ENCODE measurements around the gene MPRIP.
A peak's percentile ranks its signal among the peaks of the same experiment; 100 is the strongest.

Gene MPRIP

DNA sequence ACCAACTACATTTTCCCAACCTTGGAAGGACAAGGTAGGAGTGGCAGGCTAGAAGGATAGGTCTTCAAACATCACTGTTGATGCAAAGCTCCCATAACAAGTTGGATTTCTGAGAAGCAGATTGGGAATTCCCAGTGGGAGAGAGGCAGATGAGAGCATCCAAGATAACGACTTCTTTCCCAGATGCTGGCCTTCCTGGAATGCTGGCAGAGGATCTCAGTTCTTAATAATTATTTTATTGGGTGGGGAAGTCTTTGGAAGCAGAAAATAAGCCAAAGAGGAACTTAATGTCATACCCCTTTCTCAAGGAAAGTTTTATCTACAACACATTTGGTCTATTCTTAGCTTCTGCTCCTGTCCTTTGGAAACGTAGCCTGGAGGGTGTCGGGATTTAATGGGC is 64.5 kb downstream of the MPRIP start:
- no peak for DNase-seq (ENCODE audit: low read depth in 2 of 3, low spot score in 2 of 3)

GRCh38 chr17:17107281-17107680 is 65.0 kb downstream of the MPRIP start:
- DNase-seq (ENCODE audit: low read depth in 2 of 3, low spot score in 2 of 3), result no peak

GRCh38 chr17:17107891-17108431 is 65.7 kb downstream of the MPRIP start:
- DNase-seq (ENCODE audit: low read depth in 2 of 3, low spot score in 2 of 3), result no peak

DNA sequence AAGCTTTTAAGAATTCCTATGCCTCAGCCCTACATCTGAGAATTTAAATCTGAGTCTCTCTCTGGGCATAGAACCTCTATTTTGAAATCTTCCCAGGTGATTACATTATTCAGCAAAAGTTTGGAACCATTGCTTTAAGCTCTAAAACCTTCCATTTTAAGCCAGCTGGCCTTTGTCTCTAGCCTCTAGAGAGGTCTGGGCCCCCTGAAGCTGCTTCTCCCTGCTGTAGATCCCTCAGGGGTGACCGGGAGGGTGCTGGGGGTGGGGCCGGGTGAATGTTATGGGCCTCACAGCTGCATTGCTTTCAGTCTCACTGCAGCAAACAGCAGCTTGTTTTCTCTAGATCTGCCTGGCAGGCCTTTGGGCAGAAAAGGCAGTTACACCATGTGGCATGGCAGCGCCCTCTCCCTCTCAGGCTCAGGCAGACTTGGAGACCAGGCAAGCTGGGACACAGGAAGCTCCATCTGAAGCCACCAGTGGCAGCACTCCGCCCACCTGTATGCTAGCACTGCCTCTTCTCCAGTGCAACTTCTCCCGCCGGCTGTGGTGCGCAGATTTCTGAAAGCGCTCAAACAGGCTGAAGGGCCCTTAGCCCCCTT is 66.3 kb downstream of the MPRIP start:
- no peak for DNase-seq (ENCODE audit: low read depth in 2 of 3, low spot score in 2 of 3)

- no peak for DNase-seq (ENCODE audit: low read depth in 2 of 3, low spot score in 2 of 3)
Measured at GRCh38 chr17:17109256-17109655, 67.0 kb downstream of the MPRIP start.

GRCh38 chr17:17109907-17110306 is 67.7 kb downstream of the MPRIP start:
- DNase-seq (ENCODE audit: low read depth in 2 of 3, low spot score in 2 of 3), result no peak

- no peak for DNase-seq (ENCODE audit: low read depth in 2 of 3, low spot score in 2 of 3)
Measured at GRCh38 chr17:17110520-17110919, 68.3 kb downstream of the MPRIP start.

- DNase-seq (ENCODE audit: low read depth in 2 of 3, low spot score in 2 of 3), result no peak
Measured at GRCh38 chr17:17111401-17112393, 69.4 kb downstream of the MPRIP start.

GRCh38 chr17:17112628-17113200 is 70.5 kb downstream of the MPRIP start:
- no peak for DNase-seq (ENCODE audit: low read depth in 2 of 3, low spot score in 2 of 3)

GRCh38 chr17:17114592-17115225 is 72.5 kb downstream of the MPRIP start:
- DNase-seq (ENCODE audit: low read depth in 2 of 3, low spot score in 2 of 3), result no peak

DNA sequence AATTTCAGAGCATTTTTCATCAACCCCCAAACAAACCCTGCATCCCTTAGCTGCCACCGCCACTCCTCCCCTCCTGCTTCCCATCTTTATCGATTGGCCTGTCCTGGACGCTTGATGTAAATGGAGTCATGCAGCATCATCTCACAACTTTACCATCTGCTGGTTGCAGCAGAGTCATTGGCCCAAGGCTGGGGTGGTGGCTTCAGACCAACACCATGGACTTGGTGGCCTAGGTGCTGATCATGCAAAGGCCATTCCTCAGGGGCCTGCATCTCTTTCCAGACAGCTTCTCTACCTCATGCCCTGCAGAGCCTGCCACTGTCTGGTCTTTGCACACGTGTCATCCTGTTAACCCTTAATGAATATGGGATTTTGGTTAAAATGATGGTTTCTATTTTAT is 73.4 kb downstream of the MPRIP start:
- no peak for DNase-seq (ENCODE audit: low read depth in 2 of 3, low spot score in 2 of 3)

DNA sequence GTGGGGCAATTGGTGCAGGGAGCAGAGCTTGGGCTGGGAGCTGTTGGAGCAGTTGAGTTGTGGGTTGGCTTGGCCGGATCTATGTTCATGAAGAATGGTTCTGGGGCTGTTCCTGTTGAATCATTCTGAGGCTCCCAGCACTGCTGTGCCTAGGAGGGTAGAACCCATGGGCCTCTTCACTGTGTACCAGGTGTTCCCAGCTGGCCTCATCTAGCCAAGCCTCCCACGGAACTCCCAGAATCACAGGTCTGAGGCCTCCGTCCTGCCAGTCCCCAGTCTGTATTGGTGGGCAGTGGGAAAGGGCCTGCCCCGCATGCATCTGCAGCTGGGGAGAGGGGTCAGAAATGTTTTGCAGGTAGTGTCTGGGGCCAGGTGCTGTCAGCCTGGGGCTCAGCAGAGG is 74.1 kb downstream of the MPRIP start:
- DNase-seq (ENCODE audit: low read depth in 2 of 3, low spot score in 2 of 3), result no peak

GRCh38 chr17:17117923-17118322 is 75.7 kb downstream of the MPRIP start:
- DNase-seq (ENCODE audit: low read depth in 2 of 3, low spot score in 2 of 3), result no peak

DNA sequence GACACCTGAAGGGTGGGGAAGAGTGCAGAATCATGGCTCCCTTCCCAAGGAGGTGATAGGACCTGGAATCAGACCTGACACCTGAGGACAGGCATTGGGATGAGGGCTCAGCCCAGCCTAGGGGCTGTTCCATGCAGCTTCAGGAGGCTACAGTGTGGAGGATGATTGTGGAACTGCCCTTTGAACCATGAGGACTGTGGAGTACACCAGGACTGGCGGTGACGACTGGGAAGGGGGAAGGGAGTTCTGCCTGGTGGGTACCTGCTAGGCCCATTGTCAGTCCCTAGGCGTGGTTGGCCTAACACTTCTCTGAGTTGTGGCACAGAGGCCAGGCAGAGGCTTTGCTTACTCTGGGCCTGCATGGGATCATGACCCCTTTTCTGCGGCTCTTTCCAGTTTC is 76.1 kb downstream of the MPRIP start:
- DNase-seq (ENCODE audit: low read depth in 2 of 3, low spot score in 2 of 3), result no peak

GRCh38 chr17:17119106-17119505 is 76.8 kb downstream of the MPRIP start:
- DNase-seq (ENCODE audit: low read depth in 2 of 3, low spot score in 2 of 3), result no peak

DNA sequence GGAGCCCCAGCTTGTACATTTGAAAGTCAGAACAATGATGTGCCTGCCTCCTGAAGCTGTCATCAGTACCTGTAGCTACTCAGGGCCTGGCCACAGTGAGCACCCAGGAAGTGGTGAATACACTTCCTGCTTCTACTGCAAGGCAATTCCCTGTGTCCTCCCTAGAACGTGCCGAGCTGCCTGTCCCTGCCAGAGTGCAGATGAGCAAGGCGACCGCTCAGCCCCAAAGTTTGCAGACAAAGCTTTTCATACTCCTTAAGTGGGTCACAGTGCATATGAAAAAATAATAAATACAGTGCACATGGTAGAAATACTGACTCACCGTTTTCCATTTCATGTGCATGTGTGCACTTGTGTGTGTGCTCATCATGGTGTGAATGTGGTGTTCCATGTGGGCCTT is 77.3 kb downstream of the MPRIP start:
- peak in 2 of 3 experiments; percentile 16 to 30 for DNase-seq (ENCODE audit: low read depth in 2 of 3, low spot score in 2 of 3)

- DNase-seq (ENCODE audit: low read depth in 2 of 3, low spot score in 2 of 3), result no peak
Measured at GRCh38 chr17:17120294-17120693, 78.0 kb downstream of the MPRIP start.

DNA sequence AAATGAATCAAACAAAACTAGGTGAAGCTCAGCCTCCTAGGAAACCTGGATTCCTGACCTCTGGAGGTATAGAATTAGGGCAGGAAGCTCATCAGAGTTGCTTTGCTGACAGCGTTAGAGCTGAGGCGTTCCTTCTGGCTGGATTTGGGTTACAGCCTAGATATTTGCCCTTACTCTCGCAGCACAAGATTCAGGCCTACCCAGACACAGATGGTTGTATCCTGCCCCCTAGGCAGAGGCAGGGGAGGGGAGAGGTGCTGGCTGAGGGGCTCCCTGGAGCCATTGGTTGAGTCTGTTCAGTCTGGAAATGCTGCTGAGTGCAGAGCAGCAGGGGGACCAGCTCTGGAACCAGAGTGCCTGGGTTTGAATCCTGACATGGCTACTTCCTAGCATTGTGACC is 78.4 kb downstream of the MPRIP start:
- no peak for DNase-seq (ENCODE audit: low read depth in 2 of 3, low spot score in 2 of 3)

- DNase-seq (ENCODE audit: low read depth in 2 of 3, low spot score in 2 of 3), result no peak
Measured at GRCh38 chr17:17121162-17121561, 78.9 kb downstream of the MPRIP start.

- DNase-seq (ENCODE audit: low read depth in 2 of 3, low spot score in 2 of 3), result no peak
Measured at GRCh38 chr17:17122781-17123483, 80.7 kb downstream of the MPRIP start.

DNA sequence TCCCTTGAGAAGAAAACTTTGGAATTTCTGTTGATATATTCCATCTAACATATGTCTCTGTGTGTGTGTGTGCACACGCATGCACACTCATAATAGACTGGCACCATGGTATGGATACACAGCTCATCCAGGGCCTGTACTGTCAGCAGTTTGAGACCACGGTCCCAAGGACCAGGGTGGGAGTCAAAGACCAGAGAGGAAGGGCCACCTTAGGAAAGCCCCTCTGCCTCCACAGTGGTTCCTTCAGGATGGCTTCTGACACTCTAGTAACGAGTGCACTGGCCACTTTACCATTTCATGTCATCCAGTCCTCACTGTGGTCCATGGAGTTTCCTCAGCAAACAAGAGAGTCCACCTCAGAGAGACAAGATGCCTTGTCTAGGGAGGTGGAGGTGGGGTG is 82.1 kb downstream of the MPRIP start:
- no peak for DNase-seq (ENCODE audit: low read depth in 2 of 3, low spot score in 2 of 3)

All from activated CD8-positive, alpha-beta memory T cell treated with anti-CD3 and anti-CD28 coated beads for 48 hours (primary cell).